Measurements from ENCODE around the gene RBMS1. TPM values are rescaled to one million over a fixed set of nuclear protein-coding genes. Genes with fewer than 3 reads are reported as not detected.

Gene RBMS1
- total RNA-seq, 1 experiment from 2014 or later: 91.9 TPM

DNA sequence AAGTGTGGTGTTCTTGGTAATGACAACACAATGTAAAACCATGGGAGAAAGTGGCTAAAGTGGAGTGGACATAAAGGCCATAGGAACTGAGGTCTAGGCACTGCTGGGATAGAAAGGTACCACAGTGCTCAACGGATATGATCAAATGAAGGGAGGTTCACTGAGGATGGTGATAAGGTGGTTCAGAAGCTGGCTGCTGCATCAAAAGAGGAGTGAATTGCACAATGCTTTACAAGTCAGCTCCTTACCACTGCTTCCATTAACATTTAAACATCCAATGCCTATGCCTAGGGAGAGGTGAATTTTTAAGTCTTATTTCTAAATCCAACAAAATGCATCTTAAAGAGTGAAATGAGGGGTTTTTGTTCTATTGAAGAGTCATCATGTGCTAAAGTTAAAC lies 193.4 kb downstream of the RBMS1 start:
- H3K4me3 ChIP-seq (ENCODE audit: low read depth, low read length): no peak overlapping the region
- no peaks in the 10 kb centered on the region for H3K4me1 ChIP-seq
- Mint-ChIP-seq H3K27me3 (ENCODE audit: insufficient read depth, unreplicated experiment) (no peaks in the 10 kb centered on the region), H3K27ac (ENCODE audit: unreplicated experiment) (no peak overlapping the region), H3K36me3 (ENCODE audit: insufficient read depth, unreplicated experiment) (peaks cover 57% of the 10 kb centered on the region), H3K4me3 (ENCODE audit: unreplicated experiment) (no peak overlapping the region), H3K9me3 (ENCODE audit: unreplicated experiment) (no peaks in the 10 kb centered on the region), H3K4me1 (ENCODE audit: low read depth, unreplicated experiment) (no peaks in the 10 kb centered on the region)
- intact Hi-C loops (cut with micrococcal nuclease; ENCODE audit: unreplicated experiment): no loop called here
- DNase-seq: no peak
- TF ChIP-seq, protein P1, sequence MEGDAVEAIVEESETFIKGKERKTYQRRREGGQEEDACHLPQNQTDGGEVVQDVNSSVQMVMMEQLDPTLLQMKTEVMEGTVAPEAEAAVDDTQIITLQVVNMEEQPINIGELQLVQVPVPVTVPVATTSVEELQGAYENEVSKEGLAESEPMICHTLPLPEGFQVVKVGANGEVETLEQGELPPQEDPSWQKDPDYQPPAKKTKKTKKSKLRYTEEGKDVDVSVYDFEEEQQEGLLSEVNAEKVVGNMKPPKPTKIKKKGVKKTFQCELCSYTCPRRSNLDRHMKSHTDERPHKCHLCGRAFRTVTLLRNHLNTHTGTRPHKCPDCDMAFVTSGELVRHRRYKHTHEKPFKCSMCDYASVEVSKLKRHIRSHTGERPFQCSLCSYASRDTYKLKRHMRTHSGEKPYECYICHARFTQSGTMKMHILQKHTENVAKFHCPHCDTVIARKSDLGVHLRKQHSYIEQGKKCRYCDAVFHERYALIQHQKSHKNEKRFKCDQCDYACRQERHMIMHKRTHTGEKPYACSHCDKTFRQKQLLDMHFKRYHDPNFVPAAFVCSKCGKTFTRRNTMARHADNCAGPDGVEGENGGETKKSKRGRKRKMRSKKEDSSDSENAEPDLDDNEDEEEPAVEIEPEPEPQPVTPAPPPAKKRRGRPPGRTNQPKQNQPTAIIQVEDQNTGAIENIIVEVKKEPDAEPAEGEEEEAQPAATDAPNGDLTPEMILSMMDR (IDR thresholded peaks at IDR 0.05; ENCODE audit: insufficient read depth in 1 of 2, low read depth in 1 of 2, low read length in 1 of 2, severe bottlenecking in 1 of 2, unreplicated experiment in 1 of 2): no peak
- POLR2A ChIA-PET: no interaction called here
- H3K27me3 ChIP-seq (replicated peaks; ENCODE audit: control insufficient read depth, insufficient read depth, low read length): no peaks in the 10 kb centered on the region
- peaks cover 4% of the 10 kb centered on the region; the same call in 1 of the 2 replicates for H3K36me3 ChIP-seq (ENCODE audit: control insufficient read depth, insufficient read depth, low read length)
- no peaks in the 10 kb centered on the region for H3K9me3 ChIP-seq
- CTCF ChIA-PET: no interaction called here
- no TSS peak for BruUV-seq (replicated peaks)

DNA sequence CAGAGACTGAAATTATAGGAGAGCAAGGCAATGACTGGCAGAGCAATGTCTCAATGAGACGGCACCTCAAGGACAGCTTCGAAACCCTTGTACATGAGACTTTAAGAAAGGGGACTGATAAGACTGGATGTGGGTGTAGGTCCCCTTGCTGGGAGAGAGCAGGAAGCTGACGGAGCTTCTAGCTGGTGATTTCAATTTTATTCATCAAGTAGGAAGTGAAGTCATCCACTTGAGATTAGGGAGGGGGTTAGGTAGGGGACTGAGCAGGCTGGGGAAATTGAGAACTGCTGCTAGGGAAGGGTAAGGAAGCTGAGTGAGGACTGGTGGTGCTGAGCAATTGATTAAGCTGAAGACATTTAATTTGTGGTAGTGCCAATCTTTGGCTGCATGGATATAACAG lies 194.1 kb downstream of the RBMS1 start:
- DNase-seq: no peak
- Histone ChIP-seq H3K36me3 (ENCODE audit: control insufficient read depth, insufficient read depth, low read length) (peaks cover 4% of the 10 kb centered on the region; the same call in 1 of the 2 replicates), H3K4me3 (ENCODE audit: low read depth, low read length) (no peak overlapping the region), H3K27me3 (replicated peaks; ENCODE audit: control insufficient read depth, insufficient read depth, low read length) (no peaks in the 10 kb centered on the region), H3K4me1 (no peaks in the 10 kb centered on the region), H3K9me3 (no peaks in the 10 kb centered on the region)
- POLR2A ChIA-PET: no interaction called here
- TF ChIP-seq, protein P1 (IDR thresholded peaks at IDR 0.05; ENCODE audit: insufficient read depth in 1 of 2, low read depth in 1 of 2, low read length in 1 of 2, severe bottlenecking in 1 of 2, unreplicated experiment in 1 of 2): no peak
- intact Hi-C loops (cut with micrococcal nuclease; ENCODE audit: unreplicated experiment): no loop called here
- CTCF ChIA-PET: no interaction called here
- no peak overlapping the region for H3K4me3 Mint-ChIP-seq (ENCODE audit: unreplicated experiment)
- H3K27ac Mint-ChIP-seq (ENCODE audit: unreplicated experiment): no peak overlapping the region
- H3K9me3 Mint-ChIP-seq (ENCODE audit: unreplicated experiment): no peaks in the 10 kb centered on the region
- no TSS peak for BruUV-seq (replicated peaks)
- H3K4me1 Mint-ChIP-seq (ENCODE audit: low read depth, unreplicated experiment): no peaks in the 10 kb centered on the region
- H3K36me3 Mint-ChIP-seq (ENCODE audit: insufficient read depth, unreplicated experiment): peaks cover 63% of the 10 kb centered on the region
- H3K27me3 Mint-ChIP-seq (ENCODE audit: insufficient read depth, unreplicated experiment): no peaks in the 10 kb centered on the region

DNA sequence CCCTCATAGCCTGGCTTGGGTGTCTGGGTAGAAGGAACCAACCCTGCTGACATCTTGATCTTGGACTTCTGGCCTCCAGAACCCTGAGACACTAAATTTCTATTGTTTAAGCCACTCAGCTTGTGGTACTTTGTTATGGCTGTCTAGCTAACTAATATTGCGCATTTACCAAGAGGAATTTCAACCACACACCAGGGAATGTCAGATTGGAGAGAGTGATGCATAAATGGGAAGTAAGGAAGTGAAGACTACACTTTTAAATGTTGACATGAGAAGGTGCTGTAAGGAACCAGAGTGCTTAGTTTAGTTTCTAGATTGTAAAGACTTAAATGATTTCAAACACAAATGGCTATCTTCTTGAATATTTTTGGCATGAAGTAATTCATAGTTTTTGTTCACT lies 194.6 kb downstream of the RBMS1 start:
- BruUV-seq (replicated peaks): no TSS peak
- intact Hi-C loops (cut with micrococcal nuclease; ENCODE audit: unreplicated experiment): no loop called here
- Histone ChIP-seq H3K4me1 (no peaks in the 10 kb centered on the region), H3K27me3 (replicated peaks; ENCODE audit: control insufficient read depth, insufficient read depth, low read length) (no peaks in the 10 kb centered on the region), H3K4me3 (ENCODE audit: low read depth, low read length) (no peak overlapping the region), H3K9me3 (no peaks in the 10 kb centered on the region), H3K36me3 (ENCODE audit: control insufficient read depth, insufficient read depth, low read length) (peaks cover 4% of the 10 kb centered on the region; the same call in 1 of the 2 replicates)
- Mint-ChIP-seq H3K27ac (ENCODE audit: unreplicated experiment) (no peak overlapping the region), H3K36me3 (ENCODE audit: insufficient read depth, unreplicated experiment) (peaks cover 63% of the 10 kb centered on the region), H3K4me3 (ENCODE audit: unreplicated experiment) (no peak overlapping the region), H3K4me1 (ENCODE audit: low read depth, unreplicated experiment) (no peaks in the 10 kb centered on the region), H3K27me3 (ENCODE audit: insufficient read depth, unreplicated experiment) (no peaks in the 10 kb centered on the region), H3K9me3 (ENCODE audit: unreplicated experiment) (no peaks in the 10 kb centered on the region)
- ChIA-PET POLR2A (no interaction called here), CTCF (no interaction called here)
- DNase-seq: no peak
- TF ChIP-seq, protein P1 (IDR thresholded peaks at IDR 0.05; ENCODE audit: insufficient read depth in 1 of 2, low read depth in 1 of 2, low read length in 1 of 2, severe bottlenecking in 1 of 2, unreplicated experiment in 1 of 2): no peak
